ENCODE data around the gene GABRR3. TPM values are rescaled to one million over a fixed set of nuclear protein-coding genes. Genes with fewer than 3 reads are reported as not detected.

The GABRR3 gene
- polyA plus RNA-seq, 1 experiment, result not detected

DNA sequence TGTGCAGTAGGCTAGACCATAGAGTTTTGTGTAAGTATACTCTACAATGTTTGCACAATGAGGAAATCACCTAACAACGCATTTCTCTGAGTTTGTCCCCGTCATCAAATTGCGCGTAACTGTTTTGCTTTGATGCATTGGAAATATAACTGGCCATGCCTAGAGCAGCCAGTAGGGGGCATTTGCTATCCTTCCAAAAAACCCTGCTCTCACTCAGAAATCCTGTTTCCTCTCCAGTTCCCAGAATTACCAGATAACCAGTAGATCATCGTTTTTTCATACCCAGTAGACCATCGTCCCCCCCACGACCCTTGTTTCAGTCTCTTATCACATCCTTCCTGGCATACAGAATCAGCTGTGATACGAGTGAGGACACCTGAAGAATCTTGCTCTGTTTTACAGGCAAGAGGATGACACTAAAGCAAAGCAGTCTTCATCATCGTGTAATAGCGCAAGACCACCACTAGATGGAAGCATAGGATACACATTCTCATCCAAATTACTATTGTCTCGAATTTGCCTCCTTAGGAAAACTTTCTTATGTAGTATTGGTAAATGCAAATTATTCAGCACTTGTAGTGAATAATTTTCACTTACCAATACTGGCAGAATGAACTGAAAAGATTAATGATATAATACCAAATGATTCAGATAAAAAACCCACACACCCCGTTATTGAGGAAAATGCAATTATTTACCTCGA is 4.4 kb upstream of the GABRR3 start:
- H3K36me3 ChIP-seq (ENCODE audit: control insufficient read depth, insufficient read depth, low read length), result no peaks in the 10 kb centered on the region
- TF ChIP-seq, protein P1, sequence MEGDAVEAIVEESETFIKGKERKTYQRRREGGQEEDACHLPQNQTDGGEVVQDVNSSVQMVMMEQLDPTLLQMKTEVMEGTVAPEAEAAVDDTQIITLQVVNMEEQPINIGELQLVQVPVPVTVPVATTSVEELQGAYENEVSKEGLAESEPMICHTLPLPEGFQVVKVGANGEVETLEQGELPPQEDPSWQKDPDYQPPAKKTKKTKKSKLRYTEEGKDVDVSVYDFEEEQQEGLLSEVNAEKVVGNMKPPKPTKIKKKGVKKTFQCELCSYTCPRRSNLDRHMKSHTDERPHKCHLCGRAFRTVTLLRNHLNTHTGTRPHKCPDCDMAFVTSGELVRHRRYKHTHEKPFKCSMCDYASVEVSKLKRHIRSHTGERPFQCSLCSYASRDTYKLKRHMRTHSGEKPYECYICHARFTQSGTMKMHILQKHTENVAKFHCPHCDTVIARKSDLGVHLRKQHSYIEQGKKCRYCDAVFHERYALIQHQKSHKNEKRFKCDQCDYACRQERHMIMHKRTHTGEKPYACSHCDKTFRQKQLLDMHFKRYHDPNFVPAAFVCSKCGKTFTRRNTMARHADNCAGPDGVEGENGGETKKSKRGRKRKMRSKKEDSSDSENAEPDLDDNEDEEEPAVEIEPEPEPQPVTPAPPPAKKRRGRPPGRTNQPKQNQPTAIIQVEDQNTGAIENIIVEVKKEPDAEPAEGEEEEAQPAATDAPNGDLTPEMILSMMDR (IDR thresholded peaks at IDR 0.05; ENCODE audit: insufficient read depth, low read depth, low read length), result peak; percentile 81

DNA sequence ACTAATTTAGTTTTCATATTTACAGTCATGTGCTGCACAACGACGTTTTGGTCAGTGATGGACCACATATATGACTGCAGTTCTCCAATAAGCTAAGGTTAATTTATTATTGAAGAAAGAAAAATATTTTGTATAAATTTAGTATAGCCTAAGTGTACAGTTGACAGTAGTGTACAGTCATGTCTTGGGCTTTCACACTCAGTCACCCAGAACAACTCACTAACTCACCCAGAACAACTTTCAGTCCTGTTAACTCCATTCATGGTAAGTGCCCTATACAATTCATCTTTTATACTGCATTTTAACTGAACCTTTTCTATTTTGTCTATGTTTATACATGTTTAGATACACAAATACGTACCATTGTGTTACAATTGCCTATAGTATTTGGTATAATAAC is 3.8 kb upstream of the GABRR3 start:
- H3K4me3 ChIP-seq (ENCODE audit: low read depth, low read length), result no peak overlapping the region
- no peaks in the 10 kb centered on the region for H3K36me3 ChIP-seq (ENCODE audit: control insufficient read depth, insufficient read depth, low read length)
- POLR2A ChIA-PET, result no interaction called here
- 0 out of 2 replicates have a peak, but pooled peaks cover 3% of the 10 kb centered on the region for H3K27me3 ChIP-seq (ENCODE audit: control insufficient read depth, insufficient read depth, low read length)
- CTCF ChIA-PET, result interaction anchor here (0.6 to 5.7 kb wide), 19 partner anchors 8 to 775 kb away, joined by 3 to 52 read pairs (median 3); no protein-coding TSS in a partner anchor
- no peak for DNase-seq (ENCODE audit: low read depth)
- TF ChIP-seq, protein P1 (IDR thresholded peaks at IDR 0.05; ENCODE audit: insufficient read depth, low read depth, low read length), result no peak

More for the DNA sequence above, 4.4 kb upstream of the GABRR3 start:
- ChIA-PET CTCF (interaction anchor here (0.6 to 5.7 kb wide), 16 partner anchors 9 to 774 kb away, joined by 3 to 52 read pairs (median 3); no protein-coding TSS in a partner anchor), POLR2A (no interaction called here)
- H3K4me3 ChIP-seq (ENCODE audit: low read depth, low read length), result peak overlapping the region; percentile 29
- 0 out of 2 replicates have a peak, but pooled peaks cover 3% of the 10 kb centered on the region for H3K27me3 ChIP-seq (ENCODE audit: control insufficient read depth, insufficient read depth, low read length)
- peak; percentile 36 for DNase-seq (ENCODE audit: low read depth)

DNA sequence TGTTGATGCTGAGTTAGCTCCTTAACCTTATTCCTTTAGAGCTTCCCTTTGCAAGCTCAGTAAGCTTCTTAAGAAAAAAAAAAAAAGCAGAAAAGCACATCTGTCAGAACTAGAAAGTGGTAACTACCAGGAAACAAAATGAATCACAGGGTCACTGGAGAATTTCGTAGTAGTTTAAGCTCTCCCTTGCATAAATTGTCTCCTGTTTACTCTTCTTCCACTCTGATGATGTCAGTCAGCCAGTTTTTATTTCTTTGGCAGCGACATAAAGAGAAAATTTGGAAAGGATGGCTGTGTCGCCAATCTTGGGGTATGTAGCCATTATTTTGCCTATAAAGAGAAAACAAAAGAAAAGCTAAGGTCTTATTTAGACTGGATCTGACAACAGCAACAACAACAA is 3.2 kb upstream of the GABRR3 start:
- DNase-seq (ENCODE audit: low read depth), result no peak
- TF ChIP-seq, protein P1 (IDR thresholded peaks at IDR 0.05; ENCODE audit: insufficient read depth, low read depth, low read length), result no peak
- POLR2A ChIA-PET, result no interaction called here

DNA sequence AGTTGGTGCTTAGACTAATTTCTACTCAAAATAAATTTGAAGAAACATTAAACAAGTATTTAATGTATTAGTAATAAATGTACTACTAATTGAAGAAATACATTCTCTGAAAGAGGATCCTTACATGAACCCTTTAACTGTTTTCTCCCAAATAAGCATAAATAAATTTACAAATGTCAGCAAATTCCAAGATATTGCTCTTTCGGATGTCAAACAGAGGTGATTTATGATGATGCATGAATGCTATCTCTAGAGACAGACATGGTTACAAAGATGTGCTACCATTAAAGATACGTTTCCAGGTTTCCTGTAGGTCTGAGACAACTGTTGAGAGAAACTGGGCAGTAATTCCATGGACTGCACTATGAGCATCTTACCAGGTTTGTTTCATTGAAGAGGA is 629 bp downstream of the GABRR3 start:
- Histone ChIP-seq H3K4me3 (ENCODE audit: low read depth, low read length) (no peak overlapping the region), H3K27me3 (ENCODE audit: control insufficient read depth, insufficient read depth, low read length) (peaks cover 3% of the 10 kb centered on the region; the same call in 1 of the 2 replicates), H3K36me3 (ENCODE audit: control insufficient read depth, insufficient read depth, low read length) (no peaks in the 10 kb centered on the region)
- ChIA-PET CTCF (interaction anchor here (0.7 to 1.2 kb wide), 2 partner anchors 10 to 294 kb away, joined by 3 read pairs; no protein-coding TSS in a partner anchor), POLR2A (no interaction called here)
- no peak for DNase-seq (ENCODE audit: low read depth)
- TF ChIP-seq, protein P1 (IDR thresholded peaks at IDR 0.05; ENCODE audit: insufficient read depth, low read depth, low read length), result no peak

More for the DNA sequence above, 3.2 kb upstream of the GABRR3 start:
- CTCF ChIA-PET, result interaction anchor here (0.8 to 5.7 kb wide), 11 partner anchors 9 to 775 kb away, joined by 3 to 52 read pairs (median 3); no protein-coding TSS in a partner anchor
- no peak overlapping the region for H3K4me3 ChIP-seq (ENCODE audit: low read depth, low read length)
- no peaks in the 10 kb centered on the region for H3K36me3 ChIP-seq (ENCODE audit: control insufficient read depth, insufficient read depth, low read length)
- 0 out of 2 replicates have a peak, but pooled peaks cover 3% of the 10 kb centered on the region for H3K27me3 ChIP-seq (ENCODE audit: control insufficient read depth, insufficient read depth, low read length)

DNA sequence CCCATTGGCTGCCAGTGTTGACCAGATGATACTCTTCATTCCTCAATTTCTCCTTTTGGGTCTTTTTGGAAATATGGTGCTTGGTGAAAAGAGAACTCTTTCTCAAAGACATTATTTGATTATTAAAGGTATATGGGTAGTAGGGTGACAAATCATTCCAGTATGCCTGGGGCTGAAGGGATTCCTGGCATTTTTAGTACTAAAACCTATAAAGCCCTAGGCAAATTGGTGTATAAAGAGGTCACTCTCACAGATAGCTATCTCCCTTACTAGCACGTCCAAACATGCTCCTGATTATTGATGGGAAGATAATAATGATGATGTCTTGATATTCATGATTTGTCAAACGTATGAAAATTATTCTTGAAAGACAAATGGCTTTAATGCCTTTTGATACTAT is 1.1 kb downstream of the GABRR3 start:
- Histone ChIP-seq H3K4me3 (ENCODE audit: low read depth, low read length) (no peak overlapping the region), H3K36me3 (ENCODE audit: control insufficient read depth, insufficient read depth, low read length) (no peaks in the 10 kb centered on the region), H3K27me3 (ENCODE audit: control insufficient read depth, insufficient read depth, low read length) (peaks cover 3% of the 10 kb centered on the region; the same call in 1 of the 2 replicates)
- ChIA-PET CTCF (interaction anchor here (0.7 to 1.2 kb wide), 2 partner anchors 9 to 294 kb away, joined by 3 read pairs; no protein-coding TSS in a partner anchor), POLR2A (no interaction called here)
- TF ChIP-seq, protein P1 (IDR thresholded peaks at IDR 0.05; ENCODE audit: insufficient read depth, low read depth, low read length), result no peak
- no peak for DNase-seq (ENCODE audit: low read depth)

All from BJ (cell line).